ENCODE data around the gene PTPRN2. TPM values are rescaled to one million over a fixed set of nuclear protein-coding genes. Genes with fewer than 3 reads are reported as not detected.

PTPRN2 gene
- total and polyA plus RNA-seq, 2 of the 13 experiments (the other 11 are each of a cell fraction or from before 2014, with no cell fraction given) = 2.5 to 24.2 TPM

GRCh38 chr7:157854066-157854891 lies 733.3 kb downstream of the PTPRN2 start (continued):
- TF ChIP-seq HNF4G (IDR thresholded peaks at IDR 0.05; ENCODE audit: borderline replicate concordance, low read depth, low read length) = peak; percentile 48
- TF ChIP-seq HNF4G (CRISPR knock-in tag; IDR thresholded peaks at IDR 0.05; ENCODE audit: borderline replicate concordance, low read depth) = no peak
- TF ChIP-seq ZHX1 (CRISPR knock-in tag; IDR thresholded peaks at IDR 0.05; ENCODE audit: low read depth) = 0 out of 2 replicates have a peak, but pooled peaks have one; percentile 40
- TF ChIP-seq HMGXB3 (CRISPR knock-in tag; IDR thresholded peaks at IDR 0.05; ENCODE audit: borderline replicate concordance) = 0 out of 2 replicates have a peak, but pooled peaks have one; percentile 20
- no peak for TF ChIP-seq ZNF256 (CRISPR knock-in tag; conservative IDR thresholded peaks at IDR 0.05)
- no peak for TF ChIP-seq ZNF761 (CRISPR knock-in tag; conservative IDR thresholded peaks at IDR 0.05)
- TF ChIP-seq ZNF678 (CRISPR knock-in tag; IDR thresholded peaks at IDR 0.05) = no peak
- peak; percentile 37; the same call in 1 of the 2 replicates for TF ChIP-seq TFDP2 (CRISPR knock-in tag; IDR thresholded peaks at IDR 0.05)
- no peak for TF ChIP-seq TCF7L2 (IDR thresholded peaks at IDR 0.05; ENCODE audit: low read depth, low read length)
- 0 out of 2 replicates have a peak, but pooled peaks have one; percentile 44 for TF ChIP-seq BRD4 (CRISPR knock-in tag; IDR thresholded peaks at IDR 0.05)
- no peak for TF ChIP-seq SOX13 (IDR thresholded peaks at IDR 0.05)
- peak in 1 of 2 experiments; percentile 32; a peak in 1 of 4 replicates for TF ChIP-seq SOX13 (CRISPR knock-in tag; conservative IDR thresholded peaks at IDR 0.05 in 1 of 2, IDR thresholded peaks at IDR 0.05 in 1 of 2)
- peak; percentile 42; the same call in 1 of the 2 replicates for TF ChIP-seq ETV5 (CRISPR knock-in tag; IDR thresholded peaks at IDR 0.05; ENCODE audit: borderline replicate concordance)
- no peak for TF ChIP-seq SAFB2 (CRISPR knock-in tag; IDR thresholded peaks at IDR 0.05; ENCODE audit: borderline replicate concordance, low read depth)
- peak; percentile 95; the same call in 1 of the 2 replicates for TF ChIP-seq ZBTB4 (CRISPR knock-in tag; IDR thresholded peaks at IDR 0.05; ENCODE audit: borderline replicate concordance)
- peak; percentile 81 for TF ChIP-seq GATAD2A (CRISPR knock-in tag; IDR thresholded peaks at IDR 0.05)
- peak; percentile 55 for TF ChIP-seq ZNF644 (CRISPR knock-in tag; IDR thresholded peaks at IDR 0.05; ENCODE audit: low read depth)
